GM21423 (cell line): Measurements from ENCODE around the gene INPP5K.
A peak's percentile ranks its signal among the peaks of the same experiment; 100 is the strongest.

Experiments used
- ATAC-seq: cut with Tn5 transposase; IDR thresholded peaks from one replicate; pipeline ENCODE4 v1.9.1; 2021; ENCODE audit warnings: mild to moderate bottlenecking, moderate library complexity; ENCODE audit not compliant: unreplicated experiment

Gene INPP5K

DNA sequence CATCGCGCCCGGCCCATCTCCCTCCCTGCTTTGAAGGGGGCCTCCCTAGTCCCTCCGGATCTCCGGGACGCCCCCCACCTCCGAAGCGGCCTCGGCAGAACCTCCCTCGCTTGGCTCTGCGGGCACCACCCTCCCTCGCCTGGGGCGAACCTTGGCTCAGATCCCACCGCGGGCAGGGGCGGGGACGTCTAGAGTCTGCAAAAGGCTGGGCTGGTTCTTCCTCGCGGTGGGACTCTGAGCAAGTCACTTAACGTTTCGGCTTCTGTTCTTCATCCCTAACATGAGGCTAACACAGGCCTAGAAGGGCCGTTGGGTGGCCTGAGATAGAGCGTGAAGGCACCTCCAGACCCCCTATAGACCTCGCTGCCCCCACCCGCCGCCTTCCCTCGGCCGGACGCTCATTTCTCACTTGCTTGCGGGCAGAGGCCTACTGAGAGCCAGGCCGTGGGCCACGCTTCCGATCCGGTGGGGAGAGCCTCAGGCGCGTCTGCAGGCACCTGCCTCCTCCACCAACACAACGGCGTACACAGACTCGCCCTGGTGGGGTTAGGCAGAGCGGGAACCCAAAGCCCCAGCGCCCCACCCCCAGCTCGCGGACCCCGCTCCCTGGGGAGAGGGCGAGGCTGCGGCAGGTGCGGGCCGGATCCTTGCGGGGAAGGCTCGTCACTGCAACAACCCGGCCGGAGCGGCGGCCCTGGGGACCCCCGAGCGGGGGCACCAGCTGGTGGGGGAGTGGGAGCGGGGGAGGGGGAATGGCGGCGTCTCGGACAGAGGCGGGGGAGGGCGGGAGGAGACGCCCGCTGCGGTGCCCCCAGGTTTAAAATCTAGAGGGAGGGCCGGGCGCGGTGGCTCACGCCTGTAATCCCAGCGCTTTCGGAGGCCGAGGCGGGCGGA is 29.4 kb downstream of the INPP5K start:
- no peak for ATAC-seq

- ATAC-seq = peak; percentile 15
These were observed 30.7 kb downstream of the INPP5K start for GRCh38 chr17:1485423-1486376.

DNA sequence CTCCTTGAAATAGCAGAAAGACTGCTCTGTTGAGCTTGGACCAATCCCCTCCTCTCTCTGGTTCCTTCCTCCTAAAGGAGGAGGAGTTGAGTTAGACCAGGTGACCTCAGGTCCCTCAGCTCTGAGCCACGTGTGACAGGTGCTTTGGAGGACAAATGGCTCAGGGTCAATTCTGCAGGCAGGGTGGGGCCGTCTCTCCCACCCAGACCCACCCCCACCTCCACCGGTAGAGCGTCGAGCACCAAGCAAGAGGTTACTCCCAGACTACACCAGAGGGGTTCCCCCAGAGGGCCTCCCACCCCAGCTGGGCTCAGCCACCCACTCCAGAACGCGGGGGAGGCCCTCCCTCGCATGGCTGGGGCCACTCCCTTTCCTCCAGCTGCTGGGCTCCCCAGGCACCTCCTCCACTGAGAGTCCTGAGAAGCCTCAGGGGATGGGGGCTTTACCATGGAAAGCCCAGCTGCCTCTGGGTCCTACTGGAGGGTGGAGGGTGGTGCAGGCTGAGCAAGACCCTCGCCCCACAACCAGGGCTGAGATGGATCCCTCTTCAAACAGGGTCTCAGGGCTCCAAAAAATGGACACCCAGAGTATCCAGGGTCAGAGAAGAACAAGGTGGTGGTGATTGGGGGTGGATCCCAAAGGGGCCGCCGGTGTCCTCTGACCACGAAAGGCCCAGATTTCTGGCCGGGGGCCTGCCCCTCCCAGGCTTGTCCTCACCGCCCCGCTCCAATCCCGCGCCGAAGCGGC is 31.6 kb downstream of the INPP5K start:
- peak; percentile 34 for ATAC-seq

DNA sequence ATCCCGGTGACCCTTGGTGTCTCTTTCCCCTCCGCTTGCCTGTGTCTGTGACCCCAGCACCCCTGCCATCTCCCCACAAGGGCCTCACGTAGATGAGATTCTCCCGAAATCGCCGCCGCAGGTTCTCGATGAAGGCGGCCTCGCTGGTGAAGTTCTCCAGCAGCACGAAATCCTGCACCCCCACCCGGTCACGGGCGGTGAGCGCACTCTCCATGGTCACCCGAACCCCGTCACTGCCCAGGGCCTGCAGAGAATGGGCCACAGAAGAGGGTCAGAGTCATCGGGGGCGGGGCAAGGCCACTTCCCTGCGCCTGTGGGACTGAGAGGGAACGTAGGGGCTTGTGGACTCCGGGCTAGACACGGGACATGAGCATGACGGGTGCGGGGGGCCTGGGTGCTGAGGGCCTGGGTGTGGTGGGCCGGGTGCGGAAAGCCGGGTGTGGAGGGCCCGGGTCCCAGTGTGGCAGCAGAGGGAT is 32.3 kb downstream of the INPP5K start:
- ATAC-seq = no peak

DNA sequence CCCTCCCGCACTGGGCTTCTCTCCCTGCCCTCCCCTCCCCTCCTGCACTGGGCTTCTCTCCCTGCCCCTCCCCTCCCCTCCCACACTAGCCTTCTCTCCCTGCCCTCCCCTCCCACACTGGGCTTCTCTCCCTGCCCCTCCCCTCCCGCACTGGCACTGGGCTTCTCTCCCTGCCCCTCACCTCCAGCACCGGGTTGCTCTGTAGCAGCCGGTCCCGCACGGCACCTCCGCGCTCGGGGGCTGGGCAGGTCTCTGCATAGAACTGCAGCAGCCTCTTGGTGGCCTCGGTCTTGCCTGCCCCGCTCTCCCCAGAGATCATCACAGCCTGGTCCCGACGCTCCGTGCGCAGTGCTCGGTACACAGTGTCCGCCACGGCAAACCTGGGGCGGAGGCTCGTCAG is 33.7 kb downstream of the INPP5K start:
- ATAC-seq = no peak

- ATAC-seq = no peak
These were observed 34.7 kb downstream of the INPP5K start for GRCh38 chr17:1481736-1482135.

DNA sequence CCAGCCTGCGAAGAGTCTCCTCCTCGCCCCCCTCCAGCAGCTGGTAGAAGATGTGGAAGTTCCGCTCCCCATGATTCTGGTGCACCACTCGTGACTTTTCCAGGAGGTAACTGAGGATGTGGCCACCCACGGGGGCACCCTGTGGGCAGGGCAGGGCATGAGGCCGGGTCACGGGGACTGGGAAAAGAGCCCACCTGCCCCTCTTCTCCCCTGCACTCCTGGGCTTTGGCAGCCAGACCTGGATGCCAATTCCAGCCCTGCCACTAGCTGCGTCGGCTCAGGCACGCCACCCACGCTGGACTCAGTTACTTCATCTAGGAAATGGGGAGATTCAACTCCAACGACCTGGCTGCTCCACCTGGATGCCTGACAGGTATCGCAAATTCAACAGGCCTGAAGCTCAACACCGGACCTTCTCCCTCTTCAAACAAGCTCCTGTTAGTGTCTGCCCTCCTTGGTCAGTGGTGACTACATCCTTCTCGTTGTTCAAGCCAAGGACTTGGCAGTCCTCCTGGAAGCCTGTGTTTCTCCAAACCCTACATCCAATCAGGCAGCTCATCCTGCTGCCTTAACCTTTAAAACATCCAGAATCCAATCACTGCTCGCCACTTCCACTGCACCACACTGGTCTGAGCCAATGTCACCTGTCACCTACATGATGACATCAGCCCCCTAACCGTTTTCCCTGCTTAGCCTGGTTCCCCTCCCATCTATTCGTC is 35.5 kb downstream of the INPP5K start:
- ATAC-seq = no peak

DNA sequence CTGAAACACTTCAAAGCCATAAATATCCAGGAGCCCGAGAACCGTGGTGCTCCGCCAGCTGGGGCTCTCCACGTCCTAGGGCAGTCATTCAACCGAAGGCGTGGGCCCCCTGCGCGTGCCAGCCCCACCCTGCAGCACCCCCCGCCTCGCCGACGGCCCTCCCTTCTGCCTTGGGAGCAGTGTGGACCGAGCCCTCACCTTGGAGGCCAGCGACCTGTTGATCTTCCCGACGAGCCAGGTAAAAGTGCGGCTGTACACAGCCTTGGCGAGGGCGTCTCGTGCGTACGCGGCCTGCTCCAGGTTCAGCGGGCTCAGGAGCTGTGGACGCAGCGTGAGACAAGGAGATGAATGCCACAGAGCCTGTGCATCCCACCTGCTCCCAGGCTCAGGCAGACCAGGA is 38.0 kb downstream of the INPP5K start:
- no peak for ATAC-seq

DNA sequence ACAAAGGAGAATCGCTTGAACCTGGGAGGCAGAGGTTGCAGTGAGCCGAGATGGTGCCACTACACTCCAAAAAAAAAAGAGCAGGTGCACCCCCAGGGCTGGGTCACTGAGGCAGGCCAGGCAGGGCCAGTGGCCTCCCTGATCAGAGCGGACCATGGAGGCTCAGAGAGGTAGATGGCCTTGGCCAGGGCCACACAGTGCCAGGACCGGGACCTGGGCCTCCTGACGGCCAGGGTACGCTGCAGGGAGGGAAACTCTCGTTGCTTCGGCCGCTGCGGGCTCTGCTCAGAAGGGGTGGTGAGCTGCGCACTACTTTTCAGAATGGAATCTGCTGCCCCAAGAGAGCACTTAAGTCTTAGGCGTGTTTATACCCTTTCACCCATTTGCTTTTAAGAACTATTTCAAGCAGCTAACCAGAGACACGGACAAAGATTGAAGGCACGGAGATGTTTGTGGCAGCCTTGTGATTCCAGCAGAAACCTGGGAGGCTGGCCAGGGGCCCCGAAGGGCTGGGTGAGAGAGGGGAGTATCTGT is 41.0 kb downstream of the INPP5K start:
- ATAC-seq = no peak

GRCh38 chr17:1474402-1475189 is 41.8 kb downstream of the INPP5K start:
- peak; percentile 56 for ATAC-seq

DNA sequence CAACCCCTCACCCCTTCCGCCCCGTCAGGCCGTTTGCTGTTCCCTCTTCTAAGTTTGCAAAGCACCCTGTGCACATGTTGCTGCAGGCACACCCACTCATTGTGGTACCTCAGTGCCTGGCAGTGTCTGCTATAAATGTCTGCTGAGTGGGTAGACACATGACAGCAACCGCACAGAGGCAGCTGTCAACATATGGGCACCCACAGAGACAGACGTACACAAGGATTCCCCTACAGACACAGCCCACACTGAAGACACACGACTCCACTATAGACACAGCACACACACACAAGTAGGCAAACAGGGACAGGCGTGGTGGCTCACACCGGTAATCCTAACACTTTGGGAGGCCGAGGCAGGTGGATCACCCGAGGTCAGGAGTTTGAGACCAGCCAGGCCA is 42.6 kb downstream of the INPP5K start:
- no peak for ATAC-seq

DNA sequence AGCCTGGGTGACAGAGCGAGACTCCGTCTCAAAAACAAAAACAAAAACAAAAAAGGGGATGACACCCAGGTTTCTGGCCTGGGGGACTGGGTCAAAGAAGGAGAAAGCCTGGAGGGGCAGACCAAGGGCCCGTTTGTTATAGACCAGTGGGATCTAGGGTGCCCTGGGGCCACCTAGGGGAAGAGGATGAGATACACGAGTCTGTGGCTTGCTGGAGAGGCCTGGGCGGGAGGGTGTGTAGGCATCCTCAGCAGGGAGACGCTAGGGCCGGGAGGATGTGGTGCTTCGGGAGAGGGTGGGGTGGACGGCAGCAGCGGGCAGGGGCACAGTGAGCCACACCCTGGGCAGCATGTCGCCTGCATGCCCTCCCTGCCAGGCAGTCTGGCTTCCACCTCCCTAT is 43.2 kb downstream of the INPP5K start:
- no peak for ATAC-seq

GRCh38 chr17:1471911-1472821 is 44.2 kb downstream of the INPP5K start:
- ATAC-seq = no peak

- no peak for ATAC-seq
These were observed 44.9 kb downstream of the INPP5K start for GRCh38 chr17:1471490-1471889.

- ATAC-seq = no peak
These were observed 45.5 kb downstream of the INPP5K start for GRCh38 chr17:1470755-1471462.

DNA sequence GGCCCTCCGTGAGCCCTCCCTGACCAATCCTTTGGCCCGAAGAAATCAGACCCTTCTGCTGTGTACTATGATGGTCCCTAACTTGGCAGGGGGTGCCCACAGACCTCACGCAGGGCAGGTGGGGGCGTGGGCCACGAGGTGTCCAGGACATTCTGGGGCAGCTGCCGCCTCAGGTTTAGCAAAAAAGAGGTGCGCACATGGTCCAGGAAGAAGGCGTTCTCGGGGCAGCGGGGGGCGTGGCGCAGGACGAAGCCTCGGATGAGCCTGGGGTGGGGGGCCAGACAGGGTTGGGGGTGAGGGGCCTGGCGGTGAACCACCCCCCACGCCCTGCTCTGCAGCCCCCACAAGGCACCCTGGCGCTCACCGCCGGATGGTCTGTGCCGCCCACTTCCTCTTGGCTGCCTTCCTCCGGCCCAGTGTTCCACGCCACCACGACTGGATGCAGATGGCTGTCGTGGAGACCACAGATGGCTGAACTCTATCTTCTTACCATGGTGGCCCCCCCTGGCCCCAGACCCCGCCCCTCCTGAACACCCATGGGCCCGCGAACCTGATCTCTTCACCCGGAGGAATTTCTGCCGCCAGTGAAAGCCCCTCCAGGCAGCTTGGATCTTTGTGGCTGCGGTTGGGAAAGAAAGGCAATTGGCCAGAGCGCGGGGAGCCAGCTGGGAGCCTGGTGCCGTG is 46.2 kb downstream of the INPP5K start:
- ATAC-seq = no peak
